ENCODE results near the gene NFYA.

NFYA gene

DNA sequence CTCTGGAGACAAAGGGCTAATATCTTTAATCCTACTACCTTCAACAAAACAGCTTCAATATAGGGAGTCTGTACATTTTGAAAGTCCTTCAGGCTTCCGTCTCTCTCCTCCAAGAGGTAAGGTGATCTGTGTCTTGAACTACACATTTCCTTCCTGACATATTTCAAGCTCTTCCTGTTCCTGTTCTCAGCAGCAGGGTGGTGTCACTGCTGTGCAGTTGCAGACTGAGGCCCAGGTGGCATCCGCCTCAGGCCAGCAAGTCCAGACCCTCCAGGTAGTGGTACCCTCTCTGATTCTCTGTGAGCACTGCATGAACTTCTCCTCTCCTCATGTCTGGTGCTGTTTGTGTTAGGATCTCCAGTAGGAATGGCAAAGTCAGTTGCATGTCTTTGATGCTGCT is 7.8 kb downstream of the NFYA start:
- Histone ChIP-seq H3K9ac (ENCODE audit: insufficient read length) (no peak overlapping the region), H3K9me3 (ENCODE audit: low read depth, low read length) (no peaks in the 10 kb centered on the region), H3K4me3 (no peak overlapping the region), H3K27ac (no peak overlapping the region), H3K36me3 (ENCODE audit: insufficient read depth, low read length) (peaks cover 74% of the 10 kb centered on the region)
- TF ChIP-seq POLR2AphosphoS5 (IDR thresholded peaks at IDR 0.05; ENCODE audit: borderline replicate concordance, low read depth, low read length) = no peak
- TF ChIP-seq EZH2 (IDR thresholded peaks at IDR 0.05) = no peak
- TF ChIP-seq FOXP2 (optimal IDR thresholded peaks at IDR 0.05; ENCODE audit: control extremely low read depth, extremely low read length, insufficient read depth) = no peak
- no peak for DNase-seq (ENCODE audit: low read depth, low spot score)

DNA sequence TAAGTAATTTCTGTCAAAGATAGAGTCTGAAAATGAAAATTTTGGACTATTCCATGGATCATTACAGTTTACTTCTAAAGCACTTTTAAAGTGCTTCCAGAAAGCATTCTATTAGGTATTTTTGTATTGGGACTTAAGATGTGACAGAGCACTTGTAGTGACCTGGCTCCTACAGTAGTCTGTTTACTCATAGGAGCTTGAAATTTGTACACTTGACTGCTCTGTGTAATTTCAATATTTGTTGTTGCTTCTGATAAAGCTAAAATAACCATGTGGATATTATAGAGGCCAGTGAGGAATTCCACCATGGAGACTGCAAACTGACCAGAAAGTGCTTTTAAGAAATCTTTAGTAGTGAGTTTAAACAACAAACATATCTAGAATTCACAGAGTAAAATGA is 10.3 kb downstream of the NFYA start:
- no peak overlapping the region for H3K4me3 ChIP-seq
- no peaks in the 10 kb centered on the region for H3K9me3 ChIP-seq (ENCODE audit: low read depth, low read length)
- H3K9ac ChIP-seq (ENCODE audit: insufficient read length) = no peak overlapping the region
- no peak overlapping the region for H3K27ac ChIP-seq
- peaks cover 92% of the 10 kb centered on the region for H3K36me3 ChIP-seq (ENCODE audit: insufficient read depth, low read length)
- no peak for TF ChIP-seq FOXP2 (optimal IDR thresholded peaks at IDR 0.05; ENCODE audit: control extremely low read depth, extremely low read length, insufficient read depth)
- no peak for TF ChIP-seq EZH2 (IDR thresholded peaks at IDR 0.05)
- no peak for TF ChIP-seq POLR2AphosphoS5 (IDR thresholded peaks at IDR 0.05; ENCODE audit: borderline replicate concordance, low read depth, low read length)
- DNase-seq (ENCODE audit: low read depth, low spot score) = no peak

DNA sequence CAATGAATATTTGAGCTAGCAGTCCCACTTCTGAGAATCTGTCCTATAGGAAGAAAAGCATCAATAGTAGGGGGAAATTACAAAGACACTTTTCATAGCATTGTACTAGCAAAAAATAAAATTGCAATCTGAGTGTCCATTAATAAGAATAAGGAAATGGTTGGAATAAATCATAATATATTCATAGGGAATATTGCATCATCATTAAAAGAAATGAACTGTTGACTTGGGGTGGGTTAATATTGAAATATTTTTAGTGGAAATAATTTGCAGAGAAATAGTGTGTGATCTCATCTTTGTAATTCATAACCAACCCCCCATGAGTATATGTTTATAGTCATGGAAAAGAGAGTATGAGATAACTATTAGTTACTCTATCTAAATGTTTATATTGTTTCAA is 12.4 kb downstream of the NFYA start:
- Histone ChIP-seq H3K9me3 (ENCODE audit: low read depth, low read length) (no peaks in the 10 kb centered on the region), H3K9ac (ENCODE audit: insufficient read length) (no peak overlapping the region), H3K4me3 (no peak overlapping the region), H3K36me3 (ENCODE audit: insufficient read depth, low read length) (peaks cover 88% of the 10 kb centered on the region), H3K27ac (no peak overlapping the region)
- TF ChIP-seq EZH2 (IDR thresholded peaks at IDR 0.05) (no peak), FOXP2 (optimal IDR thresholded peaks at IDR 0.05; ENCODE audit: control extremely low read depth, extremely low read length, insufficient read depth) (no peak), POLR2AphosphoS5 (IDR thresholded peaks at IDR 0.05; ENCODE audit: borderline replicate concordance, low read depth, low read length) (no peak)
- no peak for DNase-seq (ENCODE audit: low read depth, low spot score)

DNA sequence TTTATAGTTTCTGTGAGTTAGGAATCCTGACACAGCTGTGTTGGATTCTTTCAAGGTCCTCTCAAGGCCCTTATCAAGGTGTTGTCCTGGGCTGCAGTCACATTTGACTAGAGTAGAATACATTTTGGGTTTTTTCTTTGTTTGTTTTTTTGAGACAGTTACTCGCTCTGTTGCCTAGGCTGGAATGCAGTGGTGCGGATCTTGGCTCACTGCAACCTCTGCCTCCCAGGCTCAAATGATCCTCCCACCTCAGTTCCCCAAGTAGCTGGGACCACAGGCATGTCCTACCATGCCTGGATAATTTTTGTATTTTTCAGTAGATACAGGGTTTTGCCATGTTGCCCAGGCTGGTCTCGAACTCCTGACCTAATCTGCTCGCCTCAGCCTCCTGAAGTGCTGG is 15.7 kb downstream of the NFYA start:
- TF ChIP-seq FOXP2 (optimal IDR thresholded peaks at IDR 0.05; ENCODE audit: control extremely low read depth, extremely low read length, insufficient read depth) (no peak), POLR2AphosphoS5 (IDR thresholded peaks at IDR 0.05; ENCODE audit: borderline replicate concordance, low read depth, low read length) (no peak), EZH2 (IDR thresholded peaks at IDR 0.05) (no peak)
- H3K9ac ChIP-seq (ENCODE audit: insufficient read length) = no peak overlapping the region
- H3K36me3 ChIP-seq (ENCODE audit: insufficient read depth, low read length) = peaks cover 88% of the 10 kb centered on the region
- H3K9me3 ChIP-seq (ENCODE audit: low read depth, low read length) = no peaks in the 10 kb centered on the region
- no peak for DNase-seq (ENCODE audit: low read depth, low spot score)
- H3K4me3 ChIP-seq = no peak overlapping the region
- no peak overlapping the region for H3K27ac ChIP-seq

GRCh38 chr6:41090841-41091761 is 18.3 kb downstream of the NFYA start:
- 0 out of 2 replicates have a peak overlapping the region, but pooled peaks have one; percentile 14 for H3K27ac ChIP-seq
- no peak for TF ChIP-seq FOXP2 (optimal IDR thresholded peaks at IDR 0.05; ENCODE audit: control extremely low read depth, extremely low read length, insufficient read depth)
- TF ChIP-seq EZH2 (IDR thresholded peaks at IDR 0.05) = no peak
- no peak for TF ChIP-seq POLR2AphosphoS5 (IDR thresholded peaks at IDR 0.05; ENCODE audit: borderline replicate concordance, low read depth, low read length)
- no peak for DNase-seq (ENCODE audit: low read depth, low spot score)
- peaks cover 89% of the 10 kb centered on the region for H3K36me3 ChIP-seq (ENCODE audit: insufficient read depth, low read length)
- H3K9ac ChIP-seq (ENCODE audit: insufficient read length) = no peak overlapping the region
- no peak overlapping the region for H3K4me3 ChIP-seq
- no peaks in the 10 kb centered on the region for H3K9me3 ChIP-seq (ENCODE audit: low read depth, low read length)

- Histone ChIP-seq H3K9ac (ENCODE audit: insufficient read length) (no peak overlapping the region), H3K4me3 (no peak overlapping the region), H3K36me3 (ENCODE audit: insufficient read depth, low read length) (peaks cover 91% of the 10 kb centered on the region), H3K9me3 (ENCODE audit: low read depth, low read length) (no peaks in the 10 kb centered on the region), H3K27ac (no peak overlapping the region)
- no peak for DNase-seq (ENCODE audit: low read depth, low spot score)
- TF ChIP-seq POLR2AphosphoS5 (IDR thresholded peaks at IDR 0.05; ENCODE audit: borderline replicate concordance, low read depth, low read length) (no peak), EZH2 (IDR thresholded peaks at IDR 0.05) (no peak), FOXP2 (optimal IDR thresholded peaks at IDR 0.05; ENCODE audit: control extremely low read depth, extremely low read length, insufficient read depth) (no peak)
Observed at GRCh38 chr6:41092421-41093140, 19.8 kb downstream of the NFYA start.

- Histone ChIP-seq H3K36me3 (ENCODE audit: insufficient read depth, low read length) (peaks cover 95% of the 10 kb centered on the region), H3K9me3 (ENCODE audit: low read depth, low read length) (no peaks in the 10 kb centered on the region), H3K4me3 (no peak overlapping the region), H3K9ac (ENCODE audit: insufficient read length) (no peak overlapping the region), H3K27ac (no peak overlapping the region)
- TF ChIP-seq EZH2 (IDR thresholded peaks at IDR 0.05) (no peak), FOXP2 (optimal IDR thresholded peaks at IDR 0.05; ENCODE audit: control extremely low read depth, extremely low read length, insufficient read depth) (no peak), POLR2AphosphoS5 (IDR thresholded peaks at IDR 0.05; ENCODE audit: borderline replicate concordance, low read depth, low read length) (no peak)
- DNase-seq (ENCODE audit: low read depth, low spot score) = no peak
Observed at GRCh38 chr6:41093729-41094128, 21.0 kb downstream of the NFYA start.

GRCh38 chr6:41097467-41098090 is 24.8 kb downstream of the NFYA start:
- peak; percentile 66 for DNase-seq (ENCODE audit: low read depth, low spot score)
- TF ChIP-seq EZH2 (IDR thresholded peaks at IDR 0.05) = no peak
- no peak for TF ChIP-seq POLR2AphosphoS5 (IDR thresholded peaks at IDR 0.05; ENCODE audit: borderline replicate concordance, low read depth, low read length)
- TF ChIP-seq FOXP2 (optimal IDR thresholded peaks at IDR 0.05; ENCODE audit: control extremely low read depth, extremely low read length, insufficient read depth) = no peak
- Histone ChIP-seq H3K9ac (ENCODE audit: insufficient read length) (peak overlapping the region; percentile 40), H3K36me3 (ENCODE audit: insufficient read depth, low read length) (peaks cover 80% of the 10 kb centered on the region), H3K4me3 (peak overlapping the region; percentile 37), H3K27ac (peak overlapping the region; percentile 74), H3K9me3 (ENCODE audit: low read depth, low read length) (no peaks in the 10 kb centered on the region)
